GM18508 (cell line): Measurements from ENCODE around the gene TMEM115.

Source experiments
- ATAC-seq: cut with Tn5 transposase; IDR thresholded peaks from one replicate; pipeline ENCODE4 v1.9.1; 2021; ENCODE audit warnings: moderate number of reproducible peaks; ENCODE audit not compliant: insufficient read depth, unreplicated experiment

Gene TMEM115

GRCh38 chr3:50378757-50379156, 19.4 kb upstream of the TMEM115 start:
- ATAC-seq, result no peak

- ATAC-seq, result no peak
These were observed 18.7 kb upstream of the TMEM115 start for GRCh38 chr3:50378024-50378423.

- no peak for ATAC-seq
These were observed 16.1 kb upstream of the TMEM115 start for GRCh38 chr3:50375258-50375931.

GRCh38 chr3:50374363-50375257, 15.3 kb upstream of the TMEM115 start:
- ATAC-seq, result no peak

GRCh38 chr3:50373146-50374051, 14.1 kb upstream of the TMEM115 start:
- ATAC-seq, result no peak

- no peak for ATAC-seq
These were observed 13.0 kb upstream of the TMEM115 start for GRCh38 chr3:50372349-50372748.

- no peak for ATAC-seq
These were observed 11.9 kb upstream of the TMEM115 start for GRCh38 chr3:50371133-50371685.

- ATAC-seq, result no peak
These were observed 11.3 kb upstream of the TMEM115 start for GRCh38 chr3:50370594-50370993.

GRCh38 chr3:50369012-50369670, 9.8 kb upstream of the TMEM115 start:
- ATAC-seq, result no peak

GRCh38 chr3:50365842-50366220, 6.5 kb upstream of the TMEM115 start:
- ATAC-seq, result no peak

- no peak for ATAC-seq
These were observed 5.9 kb upstream of the TMEM115 start for GRCh38 chr3:50365080-50365841.

- ATAC-seq, result no peak
These were observed 5.3 kb upstream of the TMEM115 start for GRCh38 chr3:50364573-50365079.

GRCh38 chr3:50359760-50360110, 414 bp upstream of the TMEM115 start:
- ATAC-seq, result no peak

GRCh38 chr3:50358355-50358910, 888 bp downstream of the TMEM115 start:
- ATAC-seq, result no peak

- ATAC-seq, result no peak
These were observed 1.8 kb downstream of the TMEM115 start for GRCh38 chr3:50357481-50357880.

GRCh38 chr3:50356553-50356952, 2.8 kb downstream of the TMEM115 start:
- ATAC-seq, result no peak

- no peak for ATAC-seq
These were observed 3.3 kb downstream of the TMEM115 start for GRCh38 chr3:50355829-50356552.

GRCh38 chr3:50354850-50355249, 4.5 kb downstream of the TMEM115 start:
- no peak for ATAC-seq
